Smooth muscle cell of the pulmonary artery (primary cell): Measurements from ENCODE around the gene RGS11. TPM values are rescaled to one million over a fixed set of nuclear protein-coding genes. Genes with fewer than 3 reads are reported as not detected.

Experiments used
- total RNA-seq: library from RNA; depleted of rRNA; stranded (reverse); fragments of >200 nt; gene quantifications from 2 replicates; pipeline ENCODE4 v1.2.3, GENCODE V29; 2014

The RGS11 gene
- total RNA-seq, result 4.0 and 6.3 TPM in 2 replicates

DNA sequence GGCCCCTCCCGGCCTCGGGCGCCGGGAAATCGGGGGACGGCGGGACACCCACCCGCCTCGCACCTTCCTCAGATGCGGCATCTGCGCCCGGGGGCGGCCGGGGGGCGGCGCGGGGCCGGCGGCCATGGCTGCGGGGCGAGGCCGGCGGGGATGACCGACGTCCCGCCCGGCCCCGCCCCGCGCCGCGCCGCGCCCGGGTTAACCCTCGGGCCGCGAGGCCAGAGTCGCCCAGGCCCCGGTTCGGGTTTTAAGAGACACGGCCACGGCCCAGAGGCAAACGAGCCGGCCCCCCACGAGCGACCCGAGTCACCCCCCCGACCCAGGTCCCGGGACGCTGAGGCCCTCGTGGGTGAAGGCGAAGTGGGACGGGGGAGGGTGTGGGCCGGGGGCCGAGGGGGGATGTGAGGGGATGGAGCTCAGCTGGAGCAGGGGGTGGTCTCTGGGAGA is at the start of gene RGS11:
TSS of gene RGS11 (minus strand) at position 159 of the 447 bp plus-strand sequence. CDS start at position 126, 33 bp downstream.

DNA sequence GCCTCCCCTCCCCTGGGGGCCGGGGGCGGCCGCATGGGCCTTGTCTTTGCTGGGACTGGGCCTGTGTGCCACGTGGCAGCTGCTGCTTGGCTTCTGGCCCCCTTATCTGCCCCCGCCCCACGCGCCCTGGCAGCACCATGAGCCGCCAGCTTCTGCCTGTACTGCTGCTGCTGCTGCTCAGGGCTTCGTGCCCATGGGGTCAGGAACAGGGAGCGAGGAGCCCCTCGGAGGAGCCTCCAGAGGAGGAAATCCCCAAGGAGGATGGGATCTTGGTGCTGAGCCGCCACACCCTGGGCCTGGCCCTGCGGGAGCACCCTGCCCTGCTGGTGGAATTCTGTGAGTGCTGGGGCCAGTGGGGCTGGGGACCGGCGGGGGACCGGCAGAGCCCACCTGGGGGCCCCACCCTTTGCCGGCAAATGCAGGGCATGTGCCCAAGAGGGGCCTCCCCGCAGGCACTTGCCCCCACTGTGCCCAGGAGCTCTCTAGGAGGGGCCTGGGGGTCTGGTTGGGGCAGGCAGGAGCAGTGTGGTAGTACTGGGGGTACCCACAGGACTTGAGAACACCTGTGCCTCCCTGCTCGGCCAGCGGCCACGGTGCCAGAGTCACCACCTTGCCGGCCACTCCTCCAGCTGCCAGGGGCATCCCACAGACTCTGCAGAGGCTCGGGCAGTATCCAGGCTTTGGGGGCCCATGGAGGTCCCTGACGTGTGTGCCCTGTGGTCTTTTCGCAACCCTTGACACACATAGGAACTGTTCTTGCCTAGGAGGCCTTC is 7.5 kb upstream of the RGS11 start, which contains the start of gene PDIA2:
TSS of gene PDIA2 (plus strand) at position 132 of the 773 bp plus-strand sequence. CDS start at position 138, 6 bp downstream.

DNA sequence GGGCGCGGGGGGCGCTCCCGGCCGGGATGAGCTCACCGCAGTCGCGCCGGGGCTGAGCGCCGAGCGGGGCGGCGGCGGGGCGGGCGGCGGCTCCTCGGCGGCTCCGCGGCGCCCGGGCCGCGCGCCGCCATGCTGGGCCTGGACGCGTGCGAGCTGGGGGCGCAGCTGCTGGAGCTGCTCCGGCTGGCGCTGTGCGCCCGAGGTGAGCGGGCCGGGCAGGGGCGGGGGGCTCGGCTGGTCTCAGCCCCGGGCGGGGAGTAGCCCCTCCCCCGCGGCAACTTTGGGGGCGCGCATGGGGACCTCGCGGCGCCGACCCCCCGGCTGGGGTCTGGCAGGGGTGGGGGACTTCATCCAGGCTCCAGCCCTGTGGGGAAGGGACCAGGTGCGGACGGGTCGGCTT is 4.8 kb upstream of the RGS11 start, which contains the start of gene ARHGDIG:
TSS of gene ARHGDIG (plus strand) at position 40 of the 400 bp plus-strand sequence. CDS start at position 130, 90 bp downstream.

DNA sequence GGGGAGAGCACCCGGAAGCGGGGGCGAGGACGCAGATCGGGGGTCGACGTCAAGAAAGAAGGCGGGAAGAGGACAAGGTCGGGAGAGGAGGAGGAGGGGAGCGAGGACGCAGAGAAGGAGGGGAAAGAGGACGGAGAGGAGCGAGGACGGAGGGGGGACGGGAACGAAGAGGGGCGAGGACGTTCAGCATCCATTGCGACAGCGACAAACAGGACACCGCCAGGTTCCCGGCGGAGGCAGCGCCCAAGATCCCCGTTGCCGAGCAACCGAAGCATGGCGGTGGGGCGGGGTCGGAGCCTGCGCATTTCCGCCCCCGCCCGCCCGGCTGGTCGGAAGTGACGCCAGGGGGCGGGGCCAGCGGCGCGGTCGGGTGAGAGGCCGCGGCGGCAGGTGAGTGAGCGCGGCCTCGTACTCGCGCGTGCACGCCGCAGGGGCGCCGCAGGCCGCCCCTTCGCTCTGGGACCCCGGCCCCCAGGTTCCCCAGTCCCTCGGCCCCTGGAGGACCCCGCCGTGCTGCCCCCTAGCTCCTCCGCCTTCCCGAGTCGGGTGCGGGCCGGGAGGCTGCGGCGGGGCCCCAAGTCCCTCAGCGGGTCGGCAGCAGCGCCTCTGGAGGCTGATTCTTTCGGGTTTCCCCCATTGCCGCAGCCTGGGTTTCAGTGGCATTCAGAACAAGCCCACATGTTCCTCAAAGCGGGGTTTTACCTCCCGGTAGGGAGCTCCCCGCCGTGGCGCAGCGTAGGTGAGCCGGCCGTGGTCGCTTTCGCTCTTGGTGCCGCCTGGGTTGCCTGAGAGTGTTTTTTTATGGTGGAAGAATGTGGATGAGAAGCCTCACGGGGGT is 41.1 kb downstream of the RGS11 start, which contains the start of gene FAM234A:
TSS of gene FAM234A (plus strand) at position 354 of the 838 bp plus-strand sequence. CDS start 19,593 bp downstream, outside the sequence.

DNA sequence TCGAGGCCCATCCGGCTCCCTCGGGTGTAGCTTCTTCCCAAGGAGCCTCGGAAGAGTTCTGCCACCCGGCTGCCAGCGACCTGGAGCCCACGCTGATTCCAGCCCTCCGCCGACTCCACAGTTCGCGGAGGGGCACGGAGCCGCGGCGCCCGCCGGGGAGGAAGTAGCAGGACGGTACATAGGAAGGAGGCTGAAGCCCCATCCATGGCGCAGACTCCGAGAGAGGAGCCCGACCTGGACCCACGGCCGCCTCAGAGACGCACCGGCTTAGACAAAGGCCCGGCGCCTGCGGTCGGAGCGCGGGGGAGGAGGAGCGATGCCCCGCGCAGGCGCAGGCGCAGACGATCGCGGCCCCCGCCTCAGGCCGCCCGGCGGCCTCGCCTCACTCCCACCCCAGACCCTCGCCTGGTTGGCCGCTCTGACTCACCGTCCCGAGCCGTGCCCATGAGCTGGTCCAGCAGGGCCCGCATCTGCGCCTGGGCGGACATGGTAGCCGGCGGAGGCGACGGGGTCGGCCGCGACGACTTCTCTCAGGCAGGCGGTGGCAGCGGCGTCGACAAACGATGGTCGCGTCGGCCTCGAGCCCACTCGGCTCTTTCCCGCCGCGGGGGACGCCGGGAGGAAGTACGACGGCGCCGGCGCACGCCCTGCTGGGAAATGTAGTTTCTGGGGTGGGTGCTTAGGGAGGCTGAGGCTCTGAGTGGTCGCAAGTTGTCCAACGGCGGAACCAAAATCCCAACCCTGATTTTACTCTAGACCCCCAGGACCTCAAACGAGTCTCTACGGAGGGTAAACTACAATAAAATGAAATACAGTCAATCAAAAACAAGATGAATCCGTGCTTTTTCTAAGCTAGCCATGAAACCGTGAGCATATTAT is 46.7 kb downstream of the RGS11 start, which contains the start of gene LUC7L:
TSS of gene LUC7L (minus strand) at position 598 of the 879 bp plus-strand sequence. CDS start at position 488, 110 bp downstream.

Other genes starting within 250 kb of the RGS11 start
- 2.3 and 4.3 TPM in 2 replicates for gene POLR3K, start 222.3 kb downstream of the RGS11 start, total RNA-seq
- gene SNRNP25, start 222.1 kb downstream of the RGS11 start, total RNA-seq, result 13.2 and 13.9 TPM in 2 replicates
- gene RHBDF1, start 203.3 kb downstream of the RGS11 start, total RNA-seq, result 67.0 and 69.4 TPM in 2 replicates
- gene MPG, start 197.7 kb downstream of the RGS11 start, total RNA-seq, result 130 and 148 TPM in 2 replicates
- 13.4 and 18.5 TPM in 2 replicates for gene NPRL3, start 137.3 kb downstream of the RGS11 start, total RNA-seq
- not detected in 2 replicates for gene HBZ, start 123.3 kb downstream of the RGS11 start, total RNA-seq
- gene HBM, start 110.0 kb downstream of the RGS11 start, total RNA-seq, result not detected in 2 replicates
- gene HBA2, start 103.1 kb downstream of the RGS11 start, total RNA-seq, result not detected in 2 replicates
- gene HBA1, start 99.3 kb downstream of the RGS11 start, total RNA-seq, result not detected in 2 replicates
- not detected in 2 replicates for gene HBQ1, start 95.5 kb downstream of the RGS11 start, total RNA-seq
- 25.8 and 31.5 TPM in 2 replicates for gene LUC7L, start 46.5 kb downstream of the RGS11 start, total RNA-seq
- gene FAM234A, start 41.1 kb downstream of the RGS11 start, total RNA-seq, result 171 and 191 TPM in 2 replicates
- 1.1 and 1.4 TPM in 2 replicates for gene ARHGDIG, start 4.6 kb upstream of the RGS11 start, total RNA-seq
- gene PDIA2, start 7.2 kb upstream of the RGS11 start, total RNA-seq, result 1.6 and 1.7 TPM in 2 replicates
- 20.3 and 26.9 TPM in 2 replicates for gene AXIN1, start 76.8 kb upstream of the RGS11 start, total RNA-seq
- 37.6 and 39.2 TPM in 2 replicates for gene MRPL28, start 94.6 kb upstream of the RGS11 start, total RNA-seq
- 64.9 and 113 TPM in 2 replicates for gene PGAP6, start 106.0 kb upstream of the RGS11 start, total RNA-seq
- 81.9 and 94.9 TPM in 2 replicates for gene NME4, start 121.3 kb upstream of the RGS11 start, total RNA-seq
- gene DECR2, start 125.9 kb upstream of the RGS11 start, total RNA-seq, result 11.5 and 12.5 TPM in 2 replicates
- 31.0 and 38.4 TPM in 2 replicates for gene RAB11FIP3, start 149.7 kb upstream of the RGS11 start, total RNA-seq